Upper lobe of left lung (tissue), 4 donors: ENCODE data around the gene HNRNPA3.
"Not testable (repeated sequence)": the region's sequence is repeated elsewhere in the genome, so short reads cannot be mapped to it uniquely, and the experiment has no call there.

ENCODE experiments used
- CTCF ChIP-seq, 6 experiments: fragments of 450-650 bp in 4 of 6; fragments of 200-600 bp in 2 of 6; sonication (generic) in 2 of 6; IDR thresholded peaks; one replicate each; pipeline ENCODE4 v1.5.1; 2016 to 2019; ENCODE audit warnings: antibody characterized with exemption in 6 of 6
- EP300 ChIP-seq, 4 donors: sonication (generic); formaldehyde crosslinking; IDR thresholded peaks; one replicate each; pipeline ENCODE4 v1.5.1; 2017; ENCODE audit warnings: antibody characterized with exemption in 4 of 4, control low read depth in 2 of 4
- POLR2A ChIP-seq, 4 donors: fragments of 450-650 bp; IDR thresholded peaks; one replicate each; pipeline ENCODE4 v1.5.1; 2016 to 2017; ENCODE audit warnings: antibody characterized with exemption in 4 of 4, mild to moderate bottlenecking in 2 of 4
- POLR2AphosphoS5 ChIP-seq, 2 donors: sonication (generic); formaldehyde crosslinking; IDR thresholded peaks; one replicate each; pipeline ENCODE4 v1.5.1; 2017; ENCODE audit warnings: antibody characterized with exemption in 2 of 2

GRCh38 chr2:177266955-177267354, 54.4 kb downstream of the HNRNPA3 start:
- not testable (repeated sequence) for TF ChIP-seq CTCF, POLR2A, EP300, POLR2AphosphoS5 (IDR thresholded peaks at IDR 0.05)
